SIG-M5 treated with dmso at 0.1 percent for 504 hours (cell line): ENCODE results near the gene MTUS2.
A peak's percentile ranks its signal among the peaks of the same experiment; 100 is the strongest.

Experiments used
- DNase-seq: peaks from one replicate; lab custom pipeline; 2025; ENCODE audit not compliant: unreplicated experiment; lab: John Stamatoyannopoulos, UW

MTUS2 gene

GRCh38 chr13:29474991-29475390, 654.9 kb downstream of the MTUS2 start:
- no peak for DNase-seq

- DNase-seq = no peak
These were observed 655.9 kb downstream of the MTUS2 start for GRCh38 chr13:29476046-29476445.

GRCh38 chr13:29479716-29480492, 659.8 kb downstream of the MTUS2 start:
- DNase-seq = no peak

- DNase-seq = no peak
These were observed 660.9 kb downstream of the MTUS2 start for GRCh38 chr13:29480893-29481525.

- DNase-seq = no peak
These were observed 661.5 kb downstream of the MTUS2 start for GRCh38 chr13:29481603-29482002.

- no peak for DNase-seq
These were observed 662.4 kb downstream of the MTUS2 start for GRCh38 chr13:29482504-29482903.

- DNase-seq = no peak
These were observed 663.1 kb downstream of the MTUS2 start for GRCh38 chr13:29483211-29483610.

- DNase-seq = no peak
These were observed 663.5 kb downstream of the MTUS2 start for GRCh38 chr13:29483623-29484022.

- no peak for DNase-seq
These were observed 664.1 kb downstream of the MTUS2 start for GRCh38 chr13:29484236-29484635.

GRCh38 chr13:29484796-29485195, 664.7 kb downstream of the MTUS2 start:
- DNase-seq = no peak

GRCh38 chr13:29486551-29486950, 666.4 kb downstream of the MTUS2 start:
- no peak for DNase-seq

GRCh38 chr13:29487466-29488454, 667.6 kb downstream of the MTUS2 start:
- no peak for DNase-seq

GRCh38 chr13:29489650-29490560, 669.8 kb downstream of the MTUS2 start:
- no peak for DNase-seq

- DNase-seq = no peak
These were observed 670.4 kb downstream of the MTUS2 start for GRCh38 chr13:29490561-29490885.

- no peak for DNase-seq
These were observed 671.1 kb downstream of the MTUS2 start for GRCh38 chr13:29491248-29491647.

- DNase-seq = no peak
These were observed 673.7 kb downstream of the MTUS2 start for GRCh38 chr13:29493796-29494195.

- no peak for DNase-seq
These were observed 674.4 kb downstream of the MTUS2 start for GRCh38 chr13:29494520-29494919.

GRCh38 chr13:29496241-29496712, 676.1 kb downstream of the MTUS2 start:
- peak; percentile 91 for DNase-seq

- DNase-seq = no peak
These were observed 677.1 kb downstream of the MTUS2 start for GRCh38 chr13:29497137-29497654.

- DNase-seq = no peak
These were observed 678.4 kb downstream of the MTUS2 start for GRCh38 chr13:29498426-29499040.
